Neuronal stem cell (in vitro differentiated cells): ENCODE data around the gene MICAL3.

Experiments
- DNase-seq: peaks from one replicate; pipeline ENCODE4 v3.0.0-alpha.2; 2013; ENCODE audit warnings: low spot score
- H2AFZ ChIP-seq: one replicate; pipeline ENCODE4 v1.6.1; 2013; ENCODE audit warnings: mild to moderate bottlenecking, low read length, inconsistent platforms
- H2AK5ac ChIP-seq: 2 replicates; pipeline ENCODE4 v1.6.1; 2013; ENCODE audit warnings: low read depth, mild to moderate bottlenecking, inconsistent platforms, low read length, moderate library complexity, mixed read lengths
- H2BK120ac ChIP-seq: 2 replicates; pipeline ENCODE4 v1.6.1; 2013; ENCODE audit warnings: low read depth, mild to moderate bottlenecking, inconsistent platforms, low read length, moderate library complexity, mixed read lengths
- H2BK12ac ChIP-seq: one replicate; pipeline ENCODE4 v1.6.1; 2013; ENCODE audit warnings: low read length, inconsistent platforms
- H2BK15ac ChIP-seq: 2 replicates; pipeline ENCODE4 v1.6.1; 2013; ENCODE audit warnings: mild to moderate bottlenecking, low read length, inconsistent platforms, mixed read lengths
- H2BK5ac ChIP-seq: one replicate; pipeline ENCODE4 v1.6.1; 2013; ENCODE audit warnings: inconsistent platforms, mild to moderate bottlenecking, low read length, moderate library complexity
- H3K14ac ChIP-seq: one replicate; pipeline ENCODE4 v1.6.1; 2013; ENCODE audit warnings: low read length, inconsistent platforms
- H3K18ac ChIP-seq: 2 replicates; pipeline ENCODE4 v1.6.1; 2013; ENCODE audit warnings: low read length, inconsistent platforms
- H3K23ac ChIP-seq: 2 replicates; pipeline ENCODE4 v1.6.1; 2013; ENCODE audit warnings: low read depth, mild to moderate bottlenecking, mixed read lengths, low read length, inconsistent platforms; ENCODE audit not compliant: poor library complexity
- H3K27ac ChIP-seq: replicated peaks from 3 replicates; pipeline ENCODE4 v1.5.1; 2013; ENCODE audit warnings: low read length, inconsistent platforms
- H3K27me3 ChIP-seq, 3 experiments: 2 replicates each; pipeline ENCODE4 v1.6.1; 2013; ENCODE audit warnings: low read length in 3 of 3, mild to moderate bottlenecking in 2 of 3, inconsistent platforms in 1 of 3, low read depth in 1 of 3, mixed read lengths in 1 of 3, moderate library complexity in 1 of 3; ENCODE audit not compliant: control insufficient read depth in 3 of 3, insufficient read depth in 3 of 3
- H3K36me3 ChIP-seq, 2 donors: replicated peaks in 1 of 2; 2 replicates each; pipeline ENCODE4 v1.6.1; 2013; ENCODE audit warnings: low read length in 2 of 2; ENCODE audit not compliant: control insufficient read depth in 2 of 2, insufficient read depth in 2 of 2
- H3K4ac ChIP-seq: 2 replicates; pipeline ENCODE4 v1.6.1; 2013; ENCODE audit warnings: inconsistent platforms, mild to moderate bottlenecking, low read length, moderate library complexity
- H3K4me1 ChIP-seq, 2 donors: 1 replicate in 1 of 2; 2 replicates in 1 of 2; pipeline ENCODE4 v1.6.1; 2013; ENCODE audit warnings: low read length in 2 of 2, low read depth in 1 of 2; ENCODE audit not compliant: control insufficient read depth in 2 of 2, insufficient read depth in 1 of 2
- H3K4me2 ChIP-seq: one replicate; pipeline ENCODE4 v1.6.1; 2013; ENCODE audit warnings: mild to moderate bottlenecking, low read length, inconsistent platforms; ENCODE audit not compliant: insufficient read depth, poor library complexity, severe bottlenecking
- H3K4me3 ChIP-seq, 2 donors: 2 replicates each; pipeline ENCODE4 v1.5.1; 2013; ENCODE audit warnings: low read length in 2 of 2, mild to moderate bottlenecking in 2 of 2, inconsistent platforms in 1 of 2, moderate library complexity in 1 of 2
- H3K79me1 ChIP-seq: one replicate; pipeline ENCODE4 v1.6.1; 2013; ENCODE audit warnings: low read depth, mild to moderate bottlenecking, inconsistent platforms, low read length, moderate library complexity
- H3K9ac ChIP-seq: one replicate; pipeline ENCODE4 v1.6.1; 2013; ENCODE audit warnings: mild to moderate bottlenecking, low read depth, low read length, inconsistent platforms; ENCODE audit not compliant: poor library complexity
- H3K9me3 ChIP-seq, 2 donors: replicated peaks in 1 of 2; 2 replicates each; pipeline versions ENCODE3 to v1.6.1; 2013; ENCODE audit warnings: low read length in 2 of 2, mild to moderate bottlenecking in 2 of 2, inconsistent platforms in 1 of 2, low read depth in 1 of 2, mixed read lengths in 1 of 2, moderate library complexity in 1 of 2; ENCODE audit not compliant: control insufficient read depth in 2 of 2, insufficient read depth in 1 of 2
- H4K8ac ChIP-seq: one replicate; pipeline ENCODE4 v1.6.1; 2013; ENCODE audit warnings: low read depth, mild to moderate bottlenecking, inconsistent platforms, low read length, moderate library complexity
- H4K91ac ChIP-seq: one replicate; pipeline ENCODE4 v1.6.1; 2013; ENCODE audit warnings: low read length, low read depth, mild to moderate bottlenecking, inconsistent platforms; ENCODE audit not compliant: poor library complexity
- WGBS, 2 donors: extraction: QIAGEN DNeasy Blood & Tissue Kit; methylation state at CpG; one replicate each; pipeline ENCODE4 v1.1.7; 2013; ENCODE audit warnings: missing lambda C conversion rate in 2 of 2, mixed read lengths in 1 of 2; ENCODE audit not compliant: insufficient read length in 2 of 2, insufficient replicate concordance in 1 of 2; ENCODE audit errors: extremely low coverage in 2 of 2; 5-methylcytosine and 5-hydroxymethylcytosine counted together

The MICAL3 gene

DNA sequence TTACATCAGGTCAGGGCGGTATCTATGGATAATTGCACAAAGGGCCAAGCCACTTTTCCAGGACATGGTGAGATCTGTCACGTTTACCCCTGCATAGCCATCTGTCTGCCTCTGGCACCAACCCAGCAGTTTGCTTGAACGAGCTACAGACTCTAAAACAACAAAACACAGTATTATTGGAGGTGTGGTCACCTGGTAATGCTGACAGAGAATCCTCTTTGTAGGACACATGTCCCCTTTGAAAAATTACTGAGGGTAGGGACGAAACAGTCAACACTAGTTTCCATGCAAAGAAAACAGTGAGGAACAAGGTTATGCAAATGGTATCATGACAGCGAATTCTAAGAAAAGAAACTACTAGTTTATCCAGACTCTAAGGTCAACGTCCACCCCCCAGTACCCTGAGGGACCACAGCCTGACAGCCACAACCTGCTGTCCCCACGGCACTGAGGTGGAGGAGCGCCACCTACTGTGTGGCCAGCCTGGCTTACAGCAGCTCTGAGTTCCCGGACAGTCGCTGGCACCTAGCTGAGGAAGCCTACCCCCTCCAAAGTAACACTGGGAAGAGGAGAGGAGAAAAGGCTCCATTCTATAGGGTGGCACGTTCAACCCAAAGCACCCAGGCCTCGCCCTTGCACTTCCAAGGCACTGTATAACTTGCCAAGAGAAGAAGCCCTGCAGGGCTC lies 132.7 kb downstream of the MICAL3 start:
- Histone ChIP-seq H3K4me3 (no peak overlapping the region), H2BK15ac (no peak overlapping the region), H3K79me1 (no peaks in the 10 kb centered on the region), H2AFZ (no peak overlapping the region), H3K27ac (no peak overlapping the region), H3K9me3 (no peaks in the 10 kb centered on the region), H3K4ac (no peak overlapping the region), H3K18ac (no peak overlapping the region), H3K14ac (no peak overlapping the region), H3K4me1 (no peaks in the 10 kb centered on the region), H2AK5ac (no peak overlapping the region), H2BK12ac (no peak overlapping the region), H3K9ac (no peak overlapping the region), H4K8ac (no peak overlapping the region), H2BK5ac (no peak overlapping the region), H2BK120ac (no peak overlapping the region), H3K36me3 (peaks cover 32 to 73% of the 10 kb centered on the region in 2 donors), H3K27me3 (no peaks in the 10 kb centered on the region), H3K4me2 (no peak overlapping the region), H4K91ac (no peak overlapping the region), H3K23ac (no peak overlapping the region)
- no peak for DNase-seq
- WGBS, 2 donors: no CpG with 5 or more reads among the region's 12 CpGs

DNA sequence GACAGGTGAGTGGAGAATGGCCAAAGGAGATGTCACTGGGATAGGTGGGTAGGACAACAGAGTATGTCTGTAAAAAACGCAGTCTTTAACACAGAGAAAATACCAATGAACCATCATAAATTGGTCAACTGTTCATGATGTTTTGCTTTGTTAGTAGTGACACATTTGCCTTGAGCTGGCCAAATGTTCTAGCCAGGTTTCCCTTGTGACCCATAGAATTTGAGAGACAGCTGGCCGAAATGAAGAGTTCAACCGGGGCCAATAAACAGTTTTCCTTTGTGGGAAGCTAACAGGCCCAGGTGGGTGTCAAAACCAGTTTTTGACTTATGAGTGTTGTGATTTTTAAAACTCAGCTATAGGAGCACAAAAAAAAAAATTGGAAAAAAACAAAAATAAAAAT lies 133.5 kb downstream of the MICAL3 start:
- H2BK15ac ChIP-seq: no peak overlapping the region
- no peak overlapping the region for H2BK120ac ChIP-seq
- no peak overlapping the region for H3K27ac ChIP-seq
- H2BK5ac ChIP-seq: no peak overlapping the region
- H3K14ac ChIP-seq: no peak overlapping the region
- H3K27me3 ChIP-seq: no peaks in the 10 kb centered on the region
- DNase-seq: no peak
- no peak overlapping the region for H4K91ac ChIP-seq
- no peak overlapping the region for H3K23ac ChIP-seq
- no peaks in the 10 kb centered on the region for H3K4me1 ChIP-seq
- no CpG with 5 or more reads among the region's 3 CpGs for WGBS, 2 donors
- H2AK5ac ChIP-seq: no peak overlapping the region
- H3K18ac ChIP-seq: no peak overlapping the region
- H3K4me3 ChIP-seq: no peak overlapping the region
- no peaks in the 10 kb centered on the region for H3K79me1 ChIP-seq
- H4K8ac ChIP-seq: no peak overlapping the region
- H3K36me3 ChIP-seq: peaks cover 27 to 70% of the 10 kb centered on the region in 2 donors
- H3K4ac ChIP-seq: no peak overlapping the region
- no peak overlapping the region for H3K9ac ChIP-seq
- H3K9me3 ChIP-seq: no peaks in the 10 kb centered on the region
- no peak overlapping the region for H2BK12ac ChIP-seq
- no peak overlapping the region for H3K4me2 ChIP-seq
- H2AFZ ChIP-seq: no peak overlapping the region

DNA sequence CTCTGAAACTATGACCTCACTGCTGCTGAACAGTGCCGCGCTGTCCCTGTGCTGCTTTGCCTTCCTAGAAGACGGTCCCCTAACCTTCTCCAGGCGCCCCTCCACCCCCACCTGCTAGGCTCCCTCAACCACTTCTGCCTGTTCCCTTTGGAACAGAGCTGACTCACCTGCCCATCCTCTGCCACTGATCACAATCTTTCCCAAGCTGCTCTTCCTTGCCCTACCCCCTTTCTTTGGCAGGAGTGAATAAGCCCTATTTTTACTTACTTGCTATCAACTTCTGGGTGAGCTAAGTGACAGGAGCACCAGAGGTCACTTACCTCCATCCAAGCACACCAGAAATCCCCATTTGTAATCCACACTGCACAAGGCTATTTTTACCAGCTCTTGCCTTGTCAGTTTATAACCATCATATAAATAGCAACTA lies 134.1 kb downstream of the MICAL3 start:
- Histone ChIP-seq H3K9me3 (no peaks in the 10 kb centered on the region), H3K4me3 (no peak overlapping the region), H2BK120ac (no peak overlapping the region), H3K4me1 (no peaks in the 10 kb centered on the region), H2AK5ac (no peak overlapping the region), H3K23ac (no peak overlapping the region), H2BK5ac (no peak overlapping the region), H2AFZ (no peak overlapping the region), H3K27ac (no peak overlapping the region), H3K9ac (no peak overlapping the region), H2BK15ac (no peak overlapping the region), H4K8ac (no peak overlapping the region), H4K91ac (no peak overlapping the region), H3K18ac (no peak overlapping the region), H3K36me3 (peaks cover 28 to 73% of the 10 kb centered on the region in 2 donors), H3K14ac (no peak overlapping the region), H3K4ac (no peak overlapping the region), H3K4me2 (no peak overlapping the region), H3K27me3 (no peaks in the 10 kb centered on the region), H3K79me1 (no peaks in the 10 kb centered on the region), H2BK12ac (no peak overlapping the region)
- no peak for DNase-seq
- no CpG with 5 or more reads among the region's 4 CpGs for WGBS, 2 donors

DNA sequence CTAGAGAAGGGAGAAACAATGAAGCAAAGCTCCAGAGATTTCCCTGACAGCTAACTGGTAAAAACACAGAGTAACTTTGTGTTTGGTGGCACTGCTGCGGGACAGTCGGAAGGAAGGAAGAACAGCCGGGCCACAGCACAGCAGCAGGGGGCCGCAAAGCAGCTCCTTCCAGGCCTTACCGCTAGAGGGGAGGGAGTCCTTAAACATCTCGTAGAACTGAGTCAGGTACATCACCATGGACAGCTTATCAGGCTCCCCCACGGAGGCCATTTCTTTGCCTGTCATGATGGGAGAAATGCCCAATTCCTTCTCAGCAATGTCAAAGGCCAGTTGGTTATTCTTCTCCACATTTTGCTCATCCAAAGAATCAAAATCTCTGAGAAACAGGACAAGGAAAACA lies 135.5 kb downstream of the MICAL3 start:
- Histone ChIP-seq H3K79me1 (no peaks in the 10 kb centered on the region), H3K4ac (no peak overlapping the region), H4K8ac (no peak overlapping the region), H3K14ac (no peak overlapping the region), H3K4me1 (no peaks in the 10 kb centered on the region), H2BK5ac (no peak overlapping the region), H2BK12ac (no peak overlapping the region), H4K91ac (no peak overlapping the region), H3K9me3 (no peaks in the 10 kb centered on the region), H3K4me2 (no peak overlapping the region), H2BK15ac (no peak overlapping the region), H3K27me3 (no peaks in the 10 kb centered on the region), H3K27ac (no peak overlapping the region), H3K36me3 (peaks cover 28 to 74% of the 10 kb centered on the region in 2 donors), H2AK5ac (no peak overlapping the region), H3K18ac (no peak overlapping the region), H3K23ac (no peak overlapping the region), H2BK120ac (no peak overlapping the region), H2AFZ (no peak overlapping the region), H3K4me3 (no peak overlapping the region), H3K9ac (no peak overlapping the region)
- no peak for DNase-seq
- no CpG with 5 or more reads among the region's 7 CpGs for WGBS, 2 donors
